Loucy (cell line): ENCODE measurements around the gene SLC2A1.
"Not testable (repeated sequence)": the region's sequence is repeated elsewhere in the genome, so short reads cannot be mapped to it uniquely, and the experiment has no call there.

Experiments used
- H2AFZ ChIP-seq: fragments of 200-600 bp; sonication (generic); 2 replicates; pipeline ENCODE4 v1.6.0; 2016; ENCODE audit warnings: antibody characterized with exemption, mild to moderate bottlenecking, low read length, moderate library complexity
- H3F3A ChIP-seq: fragments of 200-600 bp; 2 replicates; pipeline ENCODE4 v1.6.0; 2016; ENCODE audit warnings: antibody characterized with exemption, low read depth, mild to moderate bottlenecking
- H3K27me3 ChIP-seq: fragments of 200-600 bp; sonication (generic); 2 replicates; pipeline ENCODE4 v1.6.1; 2014; ENCODE audit warnings: low read length, mild to moderate bottlenecking; ENCODE audit not compliant: insufficient read depth, poor library complexity, severe bottlenecking
- H3K36me3 ChIP-seq: fragments of 200-600 bp; sonication (generic); 2 replicates; pipeline ENCODE4 v1.6.1; 2016; ENCODE audit warnings: low read length; ENCODE audit not compliant: insufficient read depth
- H3K4me1 ChIP-seq: fragments of 200-600 bp; sonication (generic); 2 replicates; pipeline ENCODE4 v1.5.1; 2014; ENCODE audit warnings: low read length, mild to moderate bottlenecking; ENCODE audit not compliant: insufficient read depth, poor library complexity, severe bottlenecking
- H3K4me2 ChIP-seq: fragments of 200-600 bp; sonication (generic); 2 replicates; pipeline ENCODE4 v1.6.0; 2014; ENCODE audit warnings: antibody characterized with exemption, low read length, low read depth, mild to moderate bottlenecking; ENCODE audit not compliant: poor library complexity, severe bottlenecking
- H3K4me3 ChIP-seq: fragments of 200-600 bp; sonication (generic); 2 replicates; pipeline ENCODE4 v1.5.1; 2014; ENCODE audit warnings: low read length, mild to moderate bottlenecking, mixed read lengths; ENCODE audit not compliant: poor library complexity, severe bottlenecking
- H3K79me2 ChIP-seq: fragments of 200-600 bp; sonication (generic); 2 replicates; pipeline ENCODE4 v1.6.1; 2014; ENCODE audit warnings: low read length; ENCODE audit not compliant: insufficient read depth
- H3K9ac ChIP-seq: fragments of 200-600 bp; sonication (generic); 2 replicates; pipeline ENCODE4 v1.6.0; 2014; ENCODE audit warnings: mild to moderate bottlenecking, low read depth, low read length, moderate library complexity; ENCODE audit not compliant: poor library complexity, severe bottlenecking
- H3K9me2 ChIP-seq: fragments of 200-600 bp; sonication (generic); replicated peaks from 2 replicates; pipeline ENCODE4 v1.6.1; 2016; ENCODE audit warnings: low read depth, low read length, mixed read lengths
- H3K9me3 ChIP-seq: fragments of 200-600 bp; sonication (generic); 2 replicates; pipeline ENCODE4 v1.6.1; 2014; ENCODE audit warnings: mild to moderate bottlenecking, antibody characterized with exemption, low read length, low read depth; ENCODE audit not compliant: insufficient read depth
- H4K20me1 ChIP-seq: fragments of 200-600 bp; sonication (generic); 2 replicates; pipeline ENCODE4 v1.6.0; 2014; ENCODE audit warnings: antibody characterized with exemption, low read length, mild to moderate bottlenecking; ENCODE audit not compliant: insufficient read depth, poor library complexity, severe bottlenecking
- CTCF ChIP-seq: fragments of 200-600 bp; sonication (generic); conservative IDR thresholded peaks from 2 replicates; pipeline ENCODE4 v1.5.1; 2014; ENCODE audit warnings: mild to moderate bottlenecking, antibody characterized with exemption, low read length
- EZH2phosphoT487 ChIP-seq: fragments of 200-600 bp; IDR thresholded peaks from 2 replicates; pipeline ENCODE4 v1.6.1; 2018; ENCODE audit warnings: antibody characterized with exemption, mild to moderate bottlenecking, moderate library complexity, borderline replicate concordance

Gene SLC2A1

GRCh38 chr1:42904434-42904833 lies 54.2 kb downstream of the SLC2A1 start:
- no peak overlapping the region for H2AFZ ChIP-seq

GRCh38 chr1:42899960-42900359 lies 58.7 kb downstream of the SLC2A1 start:
- H3K9me3 ChIP-seq, H3K79me2 ChIP-seq, H3K27me3 ChIP-seq, H3K4me2 ChIP-seq, H3K36me3 ChIP-seq, H3K9me2 ChIP-seq, H3K4me3 ChIP-seq, H4K20me1 ChIP-seq, H3F3A ChIP-seq, H2AFZ ChIP-seq, H3K4me1 ChIP-seq, H3K9ac ChIP-seq: not testable (repeated sequence)

More at GRCh38 chr1:42904434-42904833, 54.2 kb downstream of the SLC2A1 start:
- no peak overlapping the region for H3K4me3 ChIP-seq
- no peaks in the 10 kb centered on the region for H3K9me3 ChIP-seq
- no peak overlapping the region for H3K4me2 ChIP-seq
- TF ChIP-seq EZH2phosphoT487, result no peak
- no peak for TF ChIP-seq CTCF
- no peaks in the 10 kb centered on the region for H3K36me3 ChIP-seq
- no peaks in the 10 kb centered on the region for H4K20me1 ChIP-seq
- H3K4me1 ChIP-seq, result peaks cover 7% of the 10 kb centered on the region
- H3K27me3 ChIP-seq, result no peaks in the 10 kb centered on the region
- H3K9ac ChIP-seq, result no peak overlapping the region
- H3F3A ChIP-seq, result no peaks in the 10 kb centered on the region
- no peaks in the 10 kb centered on the region for H3K79me2 ChIP-seq
- H3K9me2 ChIP-seq, result no peaks in the 10 kb centered on the region

GRCh38 chr1:42891465-42892138 lies 67.1 kb downstream of the SLC2A1 start:
- Histone ChIP-seq H3K4me2 (no peak overlapping the region), H3K9me2 (no peaks in the 10 kb centered on the region), H3K27me3 (no peaks in the 10 kb centered on the region), H3K79me2 (no peaks in the 10 kb centered on the region), H4K20me1 (no peaks in the 10 kb centered on the region), H3K4me1 (no peaks in the 10 kb centered on the region), H3K9me3 (no peaks in the 10 kb centered on the region), H3K9ac (no peak overlapping the region), H2AFZ (no peak overlapping the region; the same call in 1 of the 2 replicates), H3K36me3 (no peaks in the 10 kb centered on the region), H3K4me3 (no peak overlapping the region), H3F3A (no peaks in the 10 kb centered on the region)
- TF ChIP-seq EZH2phosphoT487, result no peak
- TF ChIP-seq CTCF, result no peak

GRCh38 chr1:42889264-42889663 lies 69.4 kb downstream of the SLC2A1 start:
- Histone ChIP-seq H3K9ac (no peak overlapping the region), H3K27me3 (no peaks in the 10 kb centered on the region), H3K9me3 (no peaks in the 10 kb centered on the region), H3K9me2 (no peaks in the 10 kb centered on the region), H3K4me2 (no peak overlapping the region), H3K79me2 (no peaks in the 10 kb centered on the region), H3K36me3 (no peaks in the 10 kb centered on the region), H3K4me1 (no peaks in the 10 kb centered on the region), H2AFZ (no peak overlapping the region), H3K4me3 (no peak overlapping the region), H3F3A (no peaks in the 10 kb centered on the region), H4K20me1 (no peaks in the 10 kb centered on the region)
- TF ChIP-seq CTCF (no peak), EZH2phosphoT487 (no peak)
